Caki2 (cell line): Measurements from ENCODE around the gene SH3RF3. TPM values are rescaled to one million over a fixed set of nuclear protein-coding genes. Genes with fewer than 3 reads are reported as not detected.

Experiments used
- DNase-seq: peaks from one replicate; pipeline ENCODE4 v3.0.0-alpha.2; 2015; ENCODE audit warnings: low read depth
- in situ Hi-C: cut with HindIII; loops from 2 replicates; pipeline ENCODE4 v1.10.0; 2016; ENCODE audit warnings: low sequenced_read_pairs, low pct_unique_long_range_greater_than_20kb, mixed read lengths
- total RNA-seq: library from RNA; depleted of rRNA; stranded (reverse); fragments of >200 nt; shearing (Covaris generic); gene quantifications from 2 replicates; pipeline ENCODE4 v1.2.3, GENCODE V29; 2014; ENCODE audit warnings: low replicate concordance

SH3RF3 gene
- total RNA-seq, 1 experiment from 2014 or later, result 0.20 TPM

- no peak for DNase-seq
- in situ Hi-C loops, result no loop called here
Observed at GRCh38 chr2:109427661-109428091, 298.7 kb downstream of the SH3RF3 start.

- no peak for DNase-seq
- in situ Hi-C loops, result no loop called here
Observed at GRCh38 chr2:109428281-109428680, 299.3 kb downstream of the SH3RF3 start.

- in situ Hi-C loops, result no loop called here
- no peak for DNase-seq
Observed at GRCh38 chr2:109428841-109429566, 300.0 kb downstream of the SH3RF3 start.

- no peak for DNase-seq
- in situ Hi-C loops, result no loop called here
Observed at GRCh38 chr2:109429567-109430328, 300.7 kb downstream of the SH3RF3 start.

- in situ Hi-C loops, result no loop called here
- no peak for DNase-seq
Observed at GRCh38 chr2:109430329-109430636, 301.3 kb downstream of the SH3RF3 start.

- in situ Hi-C loops, result no loop called here
- DNase-seq, result no peak
Observed at GRCh38 chr2:109432421-109432820, 303.4 kb downstream of the SH3RF3 start.

GRCh38 chr2:109433486-109433885 lies 304.5 kb downstream of the SH3RF3 start:
- in situ Hi-C loops, result no loop called here
- DNase-seq, result no peak

- DNase-seq, result no peak
- in situ Hi-C loops, result no loop called here
Observed at GRCh38 chr2:109433926-109434325, 304.9 kb downstream of the SH3RF3 start.

GRCh38 chr2:109434351-109434750 lies 305.3 kb downstream of the SH3RF3 start:
- DNase-seq, result no peak
- in situ Hi-C loops, result no loop called here

GRCh38 chr2:109435066-109435690 lies 306.2 kb downstream of the SH3RF3 start:
- in situ Hi-C loops, result no loop called here
- DNase-seq, result no peak

GRCh38 chr2:109435901-109436598 lies 307.0 kb downstream of the SH3RF3 start:
- DNase-seq, result no peak
- in situ Hi-C loops, result no loop called here

GRCh38 chr2:109436610-109437225 lies 307.7 kb downstream of the SH3RF3 start:
- no peak for DNase-seq
- in situ Hi-C loops, result no loop called here

GRCh38 chr2:109437325-109438090 lies 308.5 kb downstream of the SH3RF3 start:
- DNase-seq, result no peak
- in situ Hi-C loops, result no loop called here

- in situ Hi-C loops, result no loop called here
- DNase-seq, result no peak
Observed at GRCh38 chr2:109438146-109438545, 309.1 kb downstream of the SH3RF3 start.

GRCh38 chr2:109438773-109439389 lies 309.9 kb downstream of the SH3RF3 start:
- in situ Hi-C loops, result no loop called here
- DNase-seq, result peak; percentile 33

GRCh38 chr2:109439390-109439786 lies 310.4 kb downstream of the SH3RF3 start:
- in situ Hi-C loops, result no loop called here
- no peak for DNase-seq

GRCh38 chr2:109439986-109440385 lies 311.0 kb downstream of the SH3RF3 start:
- in situ Hi-C loops, result no loop called here

More at GRCh38 chr2:109439986-109440385, 311.0 kb downstream of the SH3RF3 start:
- no peak for DNase-seq
